Measurements from ENCODE around the gene PCDHB1. TPM values are rescaled to one million over a fixed set of nuclear protein-coding genes. Genes with fewer than 3 reads are reported as not detected.
"Not testable (repeated sequence)": the region's sequence is repeated elsewhere in the genome, so short reads cannot be mapped to it uniquely, and the experiment has no call there.

PCDHB1 gene
- total RNA-seq, 2 donors from 2014 or later, result not detected

DNA sequence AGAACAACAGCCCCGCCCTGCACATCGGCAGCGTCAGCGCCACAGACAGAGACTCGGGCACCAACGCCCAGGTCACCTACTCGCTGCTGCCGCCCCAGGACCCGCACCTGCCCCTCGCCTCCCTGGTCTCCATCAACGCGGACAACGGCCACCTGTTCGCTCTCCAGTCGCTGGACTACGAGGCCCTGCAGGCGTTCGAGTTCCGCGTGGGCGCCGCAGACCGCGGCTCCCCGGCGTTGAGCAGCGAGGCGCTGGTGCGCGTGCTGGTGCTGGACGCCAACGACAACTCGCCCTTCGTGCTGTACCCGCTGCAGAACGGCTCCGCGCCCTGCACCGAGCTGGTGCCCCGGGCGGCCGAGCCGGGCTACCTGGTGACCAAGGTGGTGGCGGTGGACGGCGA lies 45.0 kb downstream of the PCDHB1 start:
- not testable (repeated sequence) for H3K4me1 Mint-ChIP-seq; DNase-seq; H3K4me3 Mint-ChIP-seq; H3K36me3 Mint-ChIP-seq (ENCODE audit: low read depth); ATAC-seq; H3K9me3 ChIP-seq (ENCODE audit: control insufficient read depth, low read length, poor library complexity, severe bottlenecking); H3K27ac Mint-ChIP-seq
- peaks cover 19% of the 10 kb centered on the region for H3K27me3 Mint-ChIP-seq

DNA sequence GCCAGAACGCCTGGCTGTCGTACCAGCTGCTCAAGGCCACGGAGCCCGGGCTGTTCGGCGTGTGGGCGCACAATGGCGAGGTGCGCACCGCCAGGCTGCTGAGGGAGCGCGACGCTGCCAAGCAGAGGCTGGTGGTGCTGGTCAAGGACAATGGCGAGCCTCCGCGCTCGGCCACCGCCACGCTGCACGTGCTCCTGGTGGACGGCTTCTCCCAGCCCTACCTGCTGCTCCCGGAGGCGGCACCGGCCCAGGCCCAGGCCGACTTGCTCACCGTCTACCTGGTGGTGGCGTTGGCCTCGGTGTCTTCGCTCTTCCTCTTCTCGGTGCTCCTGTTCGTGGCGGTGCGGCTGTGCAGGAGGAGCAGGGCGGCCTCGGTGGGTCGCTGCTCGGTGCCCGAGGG lies 45.4 kb downstream of the PCDHB1 start:
- peaks cover 19% of the 10 kb centered on the region for H3K27me3 Mint-ChIP-seq
- not testable (repeated sequence) for ATAC-seq; H3K9me3 ChIP-seq (ENCODE audit: control insufficient read depth, low read length, poor library complexity, severe bottlenecking); H3K36me3 Mint-ChIP-seq (ENCODE audit: low read depth); H3K4me3 Mint-ChIP-seq; DNase-seq; H3K4me1 Mint-ChIP-seq; H3K27ac Mint-ChIP-seq

GRCh38 chr5:141100243-141100805 lies 49.1 kb downstream of the PCDHB1 start, which contains the start of gene PCDHB3:
Gene PCDHB3, plus strand, starts transcription at chr5:141100473. Its CDS starts 177 bp downstream, at chr5:141100650.
- H3K27me3 Mint-ChIP-seq, result peaks cover 22% of the 10 kb centered on the region
- H3K27ac Mint-ChIP-seq, result no peak within 1 kb of the TSS
- H3K4me3 Mint-ChIP-seq, result peak within 1 kb of the TSS; percentile 22
- DNase-seq, result no peak
- peaks cover 6% of the 10 kb centered on the region for H3K9me3 ChIP-seq (ENCODE audit: control insufficient read depth, low read length, poor library complexity, severe bottlenecking)
- no peak for ATAC-seq
- H3K4me1 Mint-ChIP-seq, result no peaks in the 10 kb centered on the region
- peaks cover 3% of the 10 kb centered on the region for H3K36me3 Mint-ChIP-seq (ENCODE audit: low read depth)

GRCh38 chr5:141101059-141101458 lies 49.9 kb downstream of the PCDHB1 start:
- H3K4me3 Mint-ChIP-seq, result no peak overlapping the region
- H3K36me3 Mint-ChIP-seq (ENCODE audit: low read depth), result peaks cover 3% of the 10 kb centered on the region
- H3K27ac Mint-ChIP-seq, result no peak overlapping the region

GRCh38 chr5:141102070-141102469 lies 50.9 kb downstream of the PCDHB1 start:
- not testable (repeated sequence) for H3K4me3 Mint-ChIP-seq; H3K4me1 Mint-ChIP-seq; ATAC-seq; H3K36me3 Mint-ChIP-seq (ENCODE audit: low read depth); DNase-seq; H3K27ac Mint-ChIP-seq; H3K9me3 ChIP-seq (ENCODE audit: control insufficient read depth, low read length, poor library complexity, severe bottlenecking)
- H3K27me3 Mint-ChIP-seq, result peaks cover 24% of the 10 kb centered on the region

More at GRCh38 chr5:141101059-141101458, 49.9 kb downstream of the PCDHB1 start:
- Mint-ChIP-seq H3K27me3 (peaks cover 24% of the 10 kb centered on the region), H3K4me1 (no peaks in the 10 kb centered on the region)
- ATAC-seq (no peak), DNase-seq (no peak)
- peaks cover 6% of the 10 kb centered on the region for H3K9me3 ChIP-seq (ENCODE audit: control insufficient read depth, low read length, poor library complexity, severe bottlenecking)

DNA sequence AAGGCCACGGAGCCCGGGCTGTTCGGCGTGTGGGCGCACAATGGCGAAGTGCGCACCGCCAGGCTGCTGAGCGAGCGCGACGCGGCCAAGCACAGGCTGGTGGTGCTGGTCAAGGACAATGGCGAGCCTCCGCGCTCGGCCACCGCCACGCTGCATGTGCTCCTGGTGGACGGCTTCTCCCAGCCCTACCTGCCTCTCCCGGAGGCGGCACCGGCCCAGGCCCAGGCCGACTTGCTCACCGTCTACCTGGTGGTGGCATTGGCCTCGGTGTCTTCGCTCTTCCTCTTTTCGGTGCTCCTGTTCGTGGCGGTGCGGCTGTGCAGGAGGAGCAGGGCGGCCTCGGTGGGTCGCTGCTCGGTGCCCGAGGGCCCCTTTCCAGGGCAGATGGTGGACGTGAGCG lies 51.3 kb downstream of the PCDHB1 start:
- ATAC-seq, H3K4me3 Mint-ChIP-seq, H3K4me1 Mint-ChIP-seq: not testable (repeated sequence)

GRCh38 chr5:141105350-141105749 lies 54.2 kb downstream of the PCDHB1 start:
- Mint-ChIP-seq H3K27ac (no peak overlapping the region), H3K4me1 (no peaks in the 10 kb centered on the region), H3K27me3 (peaks cover 12% of the 10 kb centered on the region), H3K4me3 (no peak overlapping the region), H3K36me3 (ENCODE audit: low read depth) (no peaks in the 10 kb centered on the region)
- DNase-seq (no peak), ATAC-seq (no peak)
- H3K9me3 ChIP-seq (ENCODE audit: control insufficient read depth, low read length, poor library complexity, severe bottlenecking), result peaks cover 5% of the 10 kb centered on the region

More for the DNA sequence above, 51.3 kb downstream of the PCDHB1 start:
- not testable (repeated sequence) for DNase-seq; H3K36me3 Mint-ChIP-seq (ENCODE audit: low read depth); H3K9me3 ChIP-seq (ENCODE audit: control insufficient read depth, low read length, poor library complexity, severe bottlenecking); H3K27ac Mint-ChIP-seq
- peaks cover 24% of the 10 kb centered on the region for H3K27me3 Mint-ChIP-seq

Other genes starting within 250 kb of the PCDHB1 start
- gene PCDHA4, start 244.3 kb upstream of the PCDHB1 start, total RNA-seq, result not detected
- gene PCDHA5, start 229.8 kb upstream of the PCDHB1 start, total RNA-seq, result not detected
- gene PCDHA6, start 223.4 kb upstream of the PCDHB1 start, total RNA-seq, result not detected
- not detected for gene PCDHA7, start 217.1 kb upstream of the PCDHB1 start, total RNA-seq
- not detected for gene PCDHA8, start 210.2 kb upstream of the PCDHB1 start, total RNA-seq
- not detected for gene PCDHA9, start 203.0 kb upstream of the PCDHB1 start, total RNA-seq
- gene PCDHA10, start 195.5 kb upstream of the PCDHB1 start, total RNA-seq, result not detected
- not detected for gene PCDHA11, start 182.4 kb upstream of the PCDHB1 start, total RNA-seq
- not detected for gene PCDHA12, start 176.1 kb upstream of the PCDHB1 start, total RNA-seq
- not detected for gene PCDHA13, start 169.2 kb upstream of the PCDHB1 start, total RNA-seq
- gene PCDHAC1, start 125.1 kb upstream of the PCDHB1 start, total RNA-seq, result not detected
- gene PCDHAC2, start 84.9 kb upstream of the PCDHB1 start, total RNA-seq, result not detected
- under 1 TPM; 0.13 to 0.25 TPM for gene PCDHB2, start 43.2 kb downstream of the PCDHB1 start, total RNA-seq
- gene PCDHB3, start 49.1 kb downstream of the PCDHB1 start, total RNA-seq, result not detected
- gene PCDHB4, start 70.4 kb downstream of the PCDHB1 start, total RNA-seq, result not detected
- under 1 TPM; 0.12 to 0.34 TPM for gene PCDHB5, start 83.8 kb downstream of the PCDHB1 start, total RNA-seq
- not detected for gene PCDHB6, start 98.7 kb downstream of the PCDHB1 start, total RNA-seq
- not detected for gene PCDHB7, start 121.3 kb downstream of the PCDHB1 start, total RNA-seq
- gene PCDHB8, start 126.4 kb downstream of the PCDHB1 start, total RNA-seq, result not detected
- not detected for gene PCDHB16, start 131.0 kb downstream of the PCDHB1 start, total RNA-seq
- 1 to 10 TPM in 1 of 2 donors, not detected in 1; 1.0 TPM for gene PCDHB9, start 135.8 kb downstream of the PCDHB1 start, total RNA-seq
- not detected for gene PCDHB10, start 141.0 kb downstream of the PCDHB1 start, total RNA-seq
- gene PCDHB11, start 148.3 kb downstream of the PCDHB1 start, total RNA-seq, result not detected
- gene PCDHB12, start 157.3 kb downstream of the PCDHB1 start, total RNA-seq, result not detected
- gene PCDHB13, start 162.5 kb downstream of the PCDHB1 start, total RNA-seq, result not detected
- gene PCDHB14, start 172.0 kb downstream of the PCDHB1 start, total RNA-seq, result not detected
- gene PCDHB15, start 194.0 kb downstream of the PCDHB1 start, total RNA-seq, result under 1 TPM in 1 of 2 donors, not detected in 1; 0.10 TPM

All from T-helper 17 cell (primary cell).